Activated T-helper 1 cell treated with Interleukin-2 at 50 U/mL for 16 hours (primary cell): ENCODE data around the gene PTH2.
"Not testable (repeated sequence)": the region's sequence is repeated elsewhere in the genome, so short reads cannot be mapped to it uniquely, and the experiment has no call there.

Source experiments
- DNase-seq: peaks from one replicate; pipeline ENCODE4 v3.0.0-alpha.2; 2020; ENCODE audit warnings: low read depth

Gene PTH2

DNA sequence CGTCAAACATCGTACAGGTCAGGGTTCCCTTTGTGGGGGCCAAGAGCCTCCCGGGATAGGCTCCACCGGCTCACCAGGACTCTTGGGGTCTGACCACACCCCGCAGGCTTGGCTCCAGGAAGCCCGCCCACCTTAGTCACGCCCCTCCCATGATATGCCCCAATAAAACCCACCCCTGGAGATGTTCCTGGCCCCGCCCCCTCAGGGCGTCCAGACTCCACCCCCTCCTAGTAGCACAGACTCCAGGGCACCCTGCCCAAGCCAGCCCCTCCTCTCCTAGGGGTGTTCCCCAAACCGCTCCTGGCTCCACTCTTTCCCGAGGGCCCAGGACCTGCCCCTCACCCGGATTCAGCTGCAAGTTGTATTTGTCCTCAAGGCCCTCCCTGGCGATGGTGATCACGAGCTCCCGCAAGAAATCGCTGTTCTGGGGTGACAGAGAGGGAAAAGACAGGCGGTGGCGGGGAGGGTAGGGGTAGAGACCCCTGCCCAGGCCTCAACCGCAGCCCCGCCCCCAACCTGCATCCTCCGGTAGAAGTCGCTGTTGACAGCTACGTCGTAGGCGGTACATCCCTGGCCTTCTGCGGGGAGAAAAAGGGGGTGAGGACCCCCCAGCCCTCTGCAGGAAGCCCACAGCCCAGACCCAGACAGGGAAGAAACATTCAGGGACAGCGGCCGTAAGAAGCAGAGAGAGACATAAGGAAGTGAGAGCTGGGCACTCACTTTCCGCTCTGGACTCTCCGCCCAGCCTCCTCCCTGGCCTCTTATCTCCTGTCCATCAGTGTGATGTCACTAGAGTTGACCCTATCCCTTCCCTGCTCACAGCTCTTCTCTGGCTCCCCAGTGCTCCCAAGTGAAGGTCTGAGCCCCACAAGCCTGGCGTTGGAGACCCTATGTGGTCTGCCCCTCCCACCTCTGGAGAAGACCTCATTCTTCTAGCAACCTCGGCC is 24.5 kb upstream of the PTH2 start:
- no peak for DNase-seq

DNA sequence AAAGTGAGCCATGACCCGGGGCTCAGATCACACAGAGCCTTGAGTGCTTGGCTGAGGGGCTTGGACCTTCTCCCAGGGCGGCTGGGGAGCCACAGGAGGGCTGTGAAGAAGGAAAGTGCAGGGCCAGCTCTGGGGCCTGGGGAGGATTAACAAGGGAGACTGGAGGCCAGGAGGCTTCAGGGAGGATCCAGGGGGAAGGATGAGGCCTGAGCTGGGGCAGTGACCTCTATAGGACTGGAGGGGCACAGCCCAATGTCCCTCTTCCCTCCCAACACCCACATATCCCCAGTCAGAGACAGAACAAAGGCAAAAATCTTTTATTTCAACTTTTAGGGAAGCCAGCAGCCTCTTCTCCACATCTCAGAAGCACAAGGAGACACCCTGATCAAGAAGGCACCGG is 22.8 kb upstream of the PTH2 start:
- DNase-seq = no peak

DNA sequence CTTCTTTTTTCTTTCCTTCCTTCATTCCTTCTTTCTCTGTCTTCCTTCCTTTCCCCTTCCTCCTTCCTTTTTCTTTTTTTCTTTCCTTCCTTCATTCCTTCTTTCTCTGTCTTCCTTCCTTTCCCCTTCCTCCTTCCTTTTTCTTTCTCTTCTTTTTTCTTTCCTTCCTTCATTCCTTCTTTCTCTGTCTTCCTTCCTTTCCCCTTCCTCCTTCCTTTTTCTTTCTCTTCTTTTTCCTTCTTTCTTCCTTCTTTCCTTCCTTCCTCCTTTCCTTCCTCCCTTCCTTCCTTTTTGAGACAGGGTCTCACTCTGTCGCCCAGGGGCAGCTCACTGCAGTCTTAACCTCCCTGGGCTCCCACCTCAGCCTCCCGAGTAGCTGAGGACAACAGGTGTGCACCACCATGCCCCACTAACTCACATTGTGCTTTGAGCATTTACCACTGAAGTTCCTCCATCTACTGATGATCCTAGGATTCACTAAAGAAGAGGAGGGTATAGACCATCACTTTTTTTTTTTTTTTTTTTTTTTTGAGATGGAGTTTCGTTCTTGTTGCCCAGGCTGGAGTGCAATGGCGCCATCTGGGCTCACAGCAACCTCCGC is 21.0 kb upstream of the PTH2 start:
- DNase-seq = not testable (repeated sequence)

DNA sequence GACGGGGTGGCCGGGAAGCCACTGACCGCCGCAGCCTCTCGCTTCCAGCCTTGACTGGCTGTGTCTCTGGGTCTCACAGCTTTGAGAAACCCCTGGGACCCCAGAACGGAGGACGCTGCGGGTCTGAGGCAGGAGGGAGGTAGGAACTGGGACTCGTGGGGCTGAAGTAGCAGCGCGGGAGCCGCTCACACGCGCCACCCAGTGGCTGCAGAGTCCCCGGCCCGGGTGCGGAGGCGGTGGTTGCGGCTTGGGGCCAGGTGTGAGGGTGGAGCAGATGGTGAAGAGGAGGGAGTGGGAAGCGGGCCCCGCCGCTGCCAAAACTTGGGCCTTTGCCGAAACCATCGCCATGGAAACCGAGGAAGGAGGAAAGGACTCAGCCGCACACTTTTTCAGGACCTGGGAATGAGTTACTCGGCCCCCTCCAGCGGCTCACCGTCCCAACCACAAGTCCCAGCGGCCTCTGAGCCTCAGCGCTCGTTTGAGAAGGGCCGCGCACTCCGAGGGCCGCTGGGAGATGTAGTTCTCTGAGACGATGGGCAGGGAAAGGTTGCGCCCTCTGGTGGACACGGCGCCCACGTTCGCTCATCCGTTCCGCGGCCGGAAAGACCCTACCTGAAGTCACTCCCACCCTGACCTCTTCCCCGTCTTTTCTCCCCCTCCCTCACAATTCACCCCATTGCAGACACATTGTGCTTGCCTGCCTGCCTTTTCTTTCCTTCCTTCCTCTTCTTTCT is 20.3 kb upstream of the PTH2 start:
- peak; percentile 86 for DNase-seq

DNA sequence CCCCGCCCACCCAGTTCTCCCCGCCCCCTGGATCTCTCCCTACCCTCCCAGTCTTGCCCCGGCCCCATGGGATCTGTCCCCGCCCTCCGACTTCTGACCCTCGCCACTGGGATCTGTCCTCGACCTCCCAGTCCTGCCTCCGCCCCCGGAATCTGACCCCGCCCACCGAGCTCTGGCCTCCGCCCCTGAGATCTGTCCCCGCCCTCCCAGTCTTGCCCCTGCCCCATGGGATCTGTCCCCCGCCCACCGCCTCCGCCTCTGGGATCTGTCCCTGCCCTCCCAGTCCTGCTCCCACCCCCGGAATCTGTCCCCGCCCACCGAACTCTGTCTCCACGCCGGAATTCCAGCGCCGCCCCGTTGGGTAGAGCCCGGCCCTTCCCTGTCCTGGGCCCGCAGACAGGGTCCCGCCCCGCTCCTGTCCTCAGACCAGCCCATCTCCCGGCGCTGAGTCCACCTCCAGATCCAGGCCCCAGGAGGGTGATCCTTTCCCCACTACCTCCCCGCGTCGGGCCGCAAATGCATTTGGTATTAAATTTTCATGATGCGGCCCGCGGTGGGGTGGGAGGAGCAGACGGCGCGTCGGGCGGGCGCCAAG is 19.6 kb upstream of the PTH2 start:
- DNase-seq = no peak

DNA sequence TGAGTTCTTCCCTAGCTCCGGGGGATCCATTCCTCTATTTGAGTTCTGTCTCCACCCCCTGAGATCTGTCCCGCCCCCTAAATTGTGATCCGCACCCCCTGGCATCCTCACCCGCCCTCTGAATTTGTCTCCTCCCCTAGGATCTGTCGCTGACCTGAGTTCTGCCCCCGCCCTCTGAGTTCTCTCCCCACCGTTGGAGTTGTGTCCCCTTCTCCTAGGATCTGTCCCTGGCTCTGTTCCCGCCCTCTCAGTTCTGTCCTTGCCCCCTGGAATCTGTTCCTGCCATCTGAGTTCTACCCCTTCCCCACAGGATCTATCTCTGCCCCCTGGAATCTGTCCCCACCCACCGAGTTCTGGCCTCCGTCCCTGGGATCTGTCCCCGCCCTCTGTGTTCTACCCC is 19.1 kb upstream of the PTH2 start:
- DNase-seq = no peak

DNA sequence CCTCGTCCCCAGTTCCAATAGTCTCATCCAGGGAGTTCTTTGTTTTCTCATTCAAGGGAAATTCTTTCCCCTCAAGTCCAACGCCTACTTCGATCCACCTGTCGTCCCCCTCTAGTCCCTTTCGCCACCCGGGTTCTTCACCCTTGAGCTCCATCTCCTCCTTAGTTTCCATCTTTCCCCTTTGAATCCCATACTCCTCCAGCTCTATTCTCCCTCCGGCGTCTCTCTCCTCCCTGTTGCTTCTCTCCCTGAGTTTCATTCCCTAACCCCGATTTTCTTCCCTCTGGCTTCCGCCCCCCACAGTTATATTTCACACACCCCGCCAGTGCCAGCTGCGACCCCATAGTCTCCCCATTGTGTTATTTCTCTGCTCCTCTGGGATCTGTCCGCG is 18.7 kb upstream of the PTH2 start:
- DNase-seq = no peak

DNA sequence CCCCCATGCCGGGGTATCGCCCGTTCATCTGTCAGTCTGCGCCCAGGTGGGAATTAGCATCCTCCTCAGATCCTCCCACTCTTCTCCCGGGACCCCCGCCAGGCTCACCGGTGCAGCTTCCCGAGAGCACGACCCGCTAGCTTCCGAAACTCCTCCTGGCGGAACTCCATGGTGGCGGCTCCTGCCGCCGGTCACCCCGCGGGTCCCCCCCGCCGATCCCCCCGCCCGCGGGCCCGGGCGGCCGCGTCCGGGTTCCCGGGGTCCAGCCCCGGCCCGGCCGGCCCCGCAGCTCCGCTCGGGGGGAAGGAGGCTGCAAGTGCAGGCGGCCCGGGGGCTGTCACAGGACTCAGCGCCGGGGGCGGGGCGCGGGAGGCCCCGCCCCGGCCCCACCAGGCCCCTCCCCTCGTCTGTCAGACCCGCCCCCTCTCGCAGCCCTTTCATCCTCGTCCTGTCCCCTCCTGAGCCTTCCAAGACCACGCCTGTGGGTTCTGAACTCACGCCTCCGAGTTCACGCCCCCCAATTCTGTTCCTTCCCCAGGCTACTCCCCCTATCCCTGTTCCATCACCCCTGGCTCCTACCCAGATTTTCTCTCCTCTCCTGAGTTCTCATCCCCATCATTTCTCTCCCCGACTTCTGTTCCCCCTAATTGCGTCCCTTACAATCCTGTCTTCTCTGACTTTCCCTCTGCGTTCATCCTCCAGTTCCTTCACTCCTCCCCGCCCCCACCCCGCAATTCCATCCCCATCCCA is 18.1 kb upstream of the PTH2 start, which contains the start of gene SLC17A7:
Gene SLC17A7, minus strand, starts transcription at position 318 of the 750 bp plus-strand sequence. Its CDS starts 148 bp downstream, at position 170.
- DNase-seq = no peak

DNA sequence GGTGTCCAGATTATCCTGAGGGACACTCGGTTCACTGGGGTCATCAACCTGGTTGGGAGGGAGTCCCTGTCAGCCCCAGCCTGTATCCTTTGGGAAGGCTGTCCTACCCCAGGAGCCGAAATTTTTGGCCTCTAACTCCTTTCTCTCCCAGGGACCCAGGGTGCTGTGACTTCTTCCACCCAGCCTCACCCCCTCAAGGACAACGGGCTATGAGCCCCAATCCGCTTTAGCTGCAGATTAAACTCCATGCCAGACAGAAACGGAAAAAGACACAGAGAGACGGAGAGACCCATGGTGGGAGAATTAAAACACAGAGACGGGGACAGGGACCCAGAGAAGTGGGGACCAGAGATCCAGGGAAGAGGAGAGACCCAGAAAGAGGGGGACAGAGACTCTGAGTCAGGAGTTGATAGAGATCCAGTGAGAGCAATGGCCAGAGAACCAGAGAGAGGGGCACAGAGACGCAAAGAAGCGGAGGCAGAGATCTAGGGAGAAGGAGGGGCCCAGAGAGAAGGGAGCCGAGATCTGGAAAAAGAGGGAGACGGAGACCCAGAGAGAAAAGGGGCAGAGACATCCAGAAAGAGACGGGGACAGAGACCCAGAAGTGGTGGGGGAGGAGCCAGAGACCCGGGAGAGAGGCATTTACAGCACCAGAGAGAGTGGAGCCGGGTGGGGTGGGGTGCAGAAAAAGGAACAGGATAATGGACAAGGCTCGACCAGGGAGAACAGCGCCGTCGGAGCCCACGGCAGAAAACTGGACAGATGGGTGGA is 17.4 kb upstream of the PTH2 start:
- DNase-seq = no peak

DNA sequence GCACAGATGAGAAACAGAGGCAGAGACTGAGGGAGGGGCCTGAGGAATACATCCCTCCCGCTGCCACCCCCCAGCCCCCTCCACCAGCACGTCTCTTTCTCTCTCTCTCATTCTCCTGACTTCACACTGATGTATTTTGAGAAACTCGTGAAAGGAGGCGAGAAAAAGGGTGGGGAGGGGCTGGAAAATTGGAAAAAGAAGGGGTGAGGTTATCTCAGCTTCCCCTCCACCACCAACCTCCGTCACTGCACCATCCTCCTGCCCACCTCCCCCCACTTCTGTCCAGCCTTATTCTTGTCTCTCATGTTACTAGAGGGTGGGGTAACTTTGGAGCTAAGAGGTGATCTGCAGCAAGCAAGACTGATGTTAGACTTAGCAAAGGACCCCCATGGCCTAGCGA is 16.6 kb upstream of the PTH2 start:
- DNase-seq = no peak

DNA sequence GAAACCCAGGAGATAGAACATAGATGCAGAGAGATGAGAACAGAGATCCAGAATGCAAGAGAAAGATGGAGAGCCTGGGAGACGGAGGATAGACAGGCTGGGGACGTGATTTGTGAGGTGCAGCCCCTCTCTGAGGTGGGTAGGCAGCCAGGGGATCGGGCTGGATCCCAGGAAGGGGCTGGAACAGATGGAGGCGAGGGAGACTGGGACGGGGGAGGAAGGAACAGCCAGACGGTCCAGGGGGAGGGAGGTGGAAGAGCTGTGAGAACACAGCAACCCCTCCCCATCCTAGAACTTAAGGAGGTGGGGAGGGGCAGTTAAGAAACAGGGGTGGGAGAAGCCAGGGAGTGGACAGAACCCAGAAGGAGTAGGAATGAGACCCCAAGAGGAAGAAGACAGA is 15.0 kb upstream of the PTH2 start:
- no peak for DNase-seq

DNA sequence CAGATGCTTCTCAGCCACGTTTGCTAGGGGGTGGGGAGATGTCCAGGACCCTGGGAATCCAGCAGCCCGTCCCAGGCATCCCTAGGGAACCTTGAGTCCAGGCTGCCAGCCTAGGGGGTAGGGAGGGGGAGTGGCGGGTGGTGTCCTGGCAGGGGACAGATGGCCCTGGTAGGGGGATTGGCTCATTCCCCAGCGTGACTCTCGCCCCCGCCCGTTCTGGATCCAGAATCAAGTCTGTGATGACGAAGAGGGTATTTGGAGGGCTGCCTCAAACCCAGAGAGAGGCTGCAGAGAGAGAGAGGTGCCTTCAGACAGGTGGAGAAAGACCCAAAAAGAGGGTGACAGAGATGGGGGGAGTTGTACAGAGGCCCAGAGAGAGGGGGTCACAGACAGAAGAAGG is 14.0 kb upstream of the PTH2 start:
- DNase-seq = no peak

DNA sequence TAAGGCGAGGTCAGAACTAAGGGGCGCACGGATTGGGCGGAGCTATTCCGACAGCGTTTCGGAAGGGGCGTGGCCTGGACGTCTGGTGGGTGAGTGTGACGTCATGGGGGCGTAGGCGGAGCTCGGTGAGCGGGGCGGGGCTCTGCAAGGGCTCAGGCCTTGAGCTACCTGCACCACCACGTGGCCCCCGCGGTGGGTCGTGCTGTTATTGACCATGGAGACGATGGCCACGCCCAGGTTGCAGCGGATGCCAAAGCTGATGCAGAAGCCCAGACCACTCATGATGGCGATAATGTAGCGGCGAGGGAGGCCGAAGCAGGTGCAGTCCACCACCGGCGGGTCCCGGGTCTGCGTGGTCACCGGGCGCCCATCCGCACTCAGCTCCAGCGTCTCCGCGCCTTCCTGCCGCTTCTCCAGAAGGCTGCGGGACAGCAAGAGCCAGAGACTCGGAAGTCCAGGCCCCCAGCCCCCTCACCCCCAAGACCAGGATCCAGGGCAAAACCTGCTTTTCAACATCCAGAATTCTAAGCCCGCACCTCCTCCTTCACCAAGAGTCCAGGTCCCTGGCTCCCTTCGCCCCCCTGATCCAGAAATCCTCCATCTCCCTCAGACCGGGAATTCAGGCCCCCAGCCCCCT is 13.3 kb upstream of the PTH2 start:
- DNase-seq = no peak

DNA sequence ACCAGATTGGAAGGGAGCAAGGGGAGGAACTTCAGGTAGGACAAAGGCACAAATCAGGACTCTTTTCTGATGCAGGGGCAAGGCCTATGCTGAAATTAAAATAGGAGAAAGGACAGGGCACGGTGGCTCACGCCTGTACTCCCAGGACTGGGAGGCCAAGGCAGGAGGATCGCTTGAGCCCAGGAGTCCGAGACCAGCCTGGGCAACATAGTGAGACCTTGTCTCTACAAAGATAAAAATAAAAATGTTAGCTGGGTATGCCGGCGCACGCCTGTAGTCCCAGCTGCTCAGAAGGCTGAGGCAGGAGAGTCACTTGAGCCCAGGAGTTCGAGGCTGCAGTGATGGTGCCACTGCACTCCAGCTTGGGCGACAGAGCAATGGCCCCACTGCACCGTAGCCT is 12.4 kb upstream of the PTH2 start:
- no peak for DNase-seq

DNA sequence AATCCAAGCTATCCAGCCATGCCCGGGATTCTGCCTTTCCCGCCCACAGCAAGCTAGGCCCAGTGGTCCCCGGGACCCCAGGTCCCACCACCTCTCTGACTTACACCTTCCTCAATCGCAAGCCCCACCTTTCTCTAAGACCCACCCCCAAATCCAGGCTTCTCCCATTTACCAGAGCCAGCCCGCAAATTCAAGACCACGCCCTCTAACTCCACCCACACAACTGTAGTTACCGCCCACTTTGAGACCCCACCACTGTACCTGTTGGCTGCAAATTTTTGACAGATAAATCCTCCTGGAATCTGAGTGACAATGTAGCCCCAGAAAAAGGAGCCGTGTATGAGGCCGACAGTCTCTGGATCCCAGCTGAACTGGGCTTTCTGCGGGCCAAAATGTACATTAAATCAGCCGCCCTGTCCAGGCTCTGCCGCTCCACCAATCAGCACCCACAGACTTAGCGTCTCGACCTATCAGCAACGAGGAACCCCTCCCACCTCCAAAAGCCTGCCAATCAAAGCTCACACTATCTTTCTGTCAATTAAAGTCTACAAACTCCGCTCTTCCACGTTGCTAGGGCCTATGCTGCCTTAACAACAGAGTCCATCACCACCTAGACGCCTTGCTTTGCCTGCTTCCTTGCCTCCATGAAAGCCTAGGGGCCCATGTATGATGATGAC is 11.8 kb upstream of the PTH2 start:
- no peak for DNase-seq

DNA sequence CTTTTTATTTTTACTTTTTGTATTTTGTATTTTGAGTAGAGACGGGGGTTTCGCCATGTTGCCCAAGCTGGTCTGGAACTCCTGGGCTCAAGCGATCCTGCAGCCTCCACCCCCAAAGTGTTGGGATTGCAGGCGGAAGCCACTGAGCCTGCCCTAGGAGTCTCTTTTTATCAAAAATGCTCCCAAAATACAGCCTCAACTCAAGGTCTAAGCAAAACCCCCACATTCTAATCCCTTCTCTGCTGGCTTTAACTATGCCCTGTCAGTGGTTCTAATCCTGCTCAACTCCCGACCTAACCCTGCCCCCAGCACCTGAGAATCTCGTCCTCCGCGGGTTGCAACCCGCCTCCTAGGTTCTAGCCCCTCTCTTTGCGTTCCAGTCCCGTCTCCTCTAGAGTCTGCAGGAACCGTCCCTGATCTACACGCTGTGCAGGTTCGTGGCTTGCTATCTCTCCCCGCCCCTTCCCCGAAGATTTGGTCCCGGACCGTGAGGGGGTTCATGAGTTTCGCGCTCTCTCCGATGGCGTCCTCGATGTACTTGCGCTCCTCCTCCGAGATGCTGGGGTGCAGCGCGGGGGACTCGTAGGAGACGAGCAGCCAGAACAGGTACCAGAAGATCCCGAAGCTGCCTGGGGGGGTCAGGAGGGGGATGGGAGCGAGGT is 10.1 kb upstream of the PTH2 start:
- DNase-seq = no peak

DNA sequence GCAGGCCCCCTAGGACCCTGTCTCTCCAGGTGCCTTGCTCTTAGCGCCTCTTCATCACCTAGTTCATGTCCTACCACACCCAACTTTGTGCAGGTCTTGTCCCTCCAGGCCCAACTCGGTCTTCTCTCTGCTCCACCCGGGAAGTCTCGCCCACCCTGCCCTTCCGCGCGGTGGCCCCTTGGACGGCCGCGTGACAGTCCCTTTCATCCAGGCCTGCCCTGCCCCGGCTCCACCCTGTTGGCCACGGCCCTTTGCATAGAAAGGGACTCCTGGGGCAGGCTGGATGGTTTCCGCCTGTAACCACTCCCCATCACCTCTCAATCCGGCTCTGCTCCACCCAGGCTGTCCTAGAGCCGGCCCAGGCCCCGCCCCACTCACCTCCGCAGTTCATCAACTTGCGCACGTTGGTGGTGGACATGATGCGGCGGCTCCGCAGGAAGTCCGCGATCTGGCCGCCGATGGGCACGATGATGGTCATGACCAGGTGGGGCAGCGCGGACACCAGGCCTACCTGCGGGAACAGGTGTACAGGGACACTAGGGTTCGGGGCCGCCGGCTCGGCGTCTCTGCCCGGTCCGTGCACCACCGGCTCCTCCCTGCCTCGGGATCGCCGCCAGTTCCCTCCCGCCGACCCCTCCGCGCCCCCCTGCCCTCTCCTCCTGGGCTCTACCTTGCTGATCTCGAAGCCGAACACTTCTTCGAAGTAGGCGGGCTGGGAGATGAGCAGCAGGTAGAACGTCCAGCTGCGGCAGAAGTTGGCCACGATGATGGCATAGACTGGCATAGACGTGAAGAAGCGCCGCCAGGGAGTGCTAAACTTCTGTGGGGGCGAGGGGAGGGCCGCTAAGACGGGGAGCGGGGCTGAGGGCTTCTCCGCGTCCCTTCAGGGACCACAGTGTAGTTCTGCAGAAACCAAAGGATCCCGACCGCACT is 9.2 kb upstream of the PTH2 start:
- DNase-seq = no peak

DNA sequence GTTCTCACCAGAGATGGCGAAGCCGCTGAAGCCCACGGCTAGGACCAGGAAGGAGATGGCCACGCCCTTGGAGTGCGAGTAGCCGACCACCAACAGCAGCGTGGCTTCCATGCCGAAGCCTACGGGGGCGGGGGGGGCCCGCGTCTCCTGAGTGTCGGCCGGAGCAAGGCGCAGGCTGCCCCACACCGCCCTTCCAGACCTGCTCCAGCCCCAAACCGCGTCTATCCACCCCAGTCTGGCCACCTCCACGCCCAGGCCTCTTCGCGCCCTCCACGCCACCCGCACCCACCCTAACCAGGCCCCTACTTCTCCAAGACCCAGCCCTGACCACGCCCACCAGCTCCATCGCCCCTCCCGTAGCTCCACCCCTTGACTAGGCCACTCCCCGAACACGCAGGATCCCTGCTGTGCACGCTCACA is 8.1 kb upstream of the PTH2 start:
- no peak for DNase-seq
